Activated T-helper 1 cell treated with anti-CD3 and anti-CD28 coated beads, Interleukin-12 subunit alpha, Interleukin-12 subunit beta, Interleukin-2, Interleukin-4 antibody, amounts not matched to agents 30 ng/mL and 10 ng/mL and 1 ng/mL, durations not matched to agents 14 hours and 24 hours and 36 hours (primary cell): ENCODE results near the gene TAC3. TPM values are rescaled to one million over a fixed set of nuclear protein-coding genes. Genes with fewer than 3 reads are reported as not detected.
"Not testable (repeated sequence)": the region's sequence is repeated elsewhere in the genome, so short reads cannot be mapped to it uniquely, and the experiment has no call there.

Experiments
- DNase-seq: peaks from one replicate; pipeline ENCODE4 v3.0.0; 2021; ENCODE audit warnings: low spot score
- H3K27ac Mint-ChIP-seq: one replicate; pipeline ENCODE4 v1.8.0; 2021; ENCODE audit warnings: mild to moderate bottlenecking, mixed read lengths
- H3K27me3 Mint-ChIP-seq: one replicate; pipeline ENCODE4 v1.8.0; 2022; ENCODE audit warnings: mild to moderate bottlenecking, moderate library complexity, mixed read lengths; ENCODE audit not compliant: insufficient read depth
- H3K36me3 Mint-ChIP-seq: one replicate; pipeline ENCODE4 v1.8.0; 2021; ENCODE audit warnings: low read depth, mixed read lengths
- H3K4me1 Mint-ChIP-seq: one replicate; pipeline ENCODE4 v1.8.0; 2021; ENCODE audit warnings: low read depth, mixed read lengths
- H3K4me3 Mint-ChIP-seq: one replicate; pipeline ENCODE4 v1.8.0; 2021; ENCODE audit warnings: mild to moderate bottlenecking, moderate library complexity, mixed read lengths
- H3K9me3 Mint-ChIP-seq: one replicate; pipeline ENCODE4 v1.8.0; 2021; ENCODE audit warnings: mixed read lengths
- intact Hi-C: fragments of 100-400 bp; cut with micrococcal nuclease; formaldehyde crosslinking; loops from one replicate; pipeline ENCODE4 v1.15.1; 2024
- total RNA-seq: library from RNA; stranded (reverse); gene quantifications from 2 replicates; pipeline ENCODE4 v1.2.3, GENCODE V29; 2022

TAC3 gene
- total RNA-seq, 1 donor from 2014 or later = 0.34 TPM

DNA sequence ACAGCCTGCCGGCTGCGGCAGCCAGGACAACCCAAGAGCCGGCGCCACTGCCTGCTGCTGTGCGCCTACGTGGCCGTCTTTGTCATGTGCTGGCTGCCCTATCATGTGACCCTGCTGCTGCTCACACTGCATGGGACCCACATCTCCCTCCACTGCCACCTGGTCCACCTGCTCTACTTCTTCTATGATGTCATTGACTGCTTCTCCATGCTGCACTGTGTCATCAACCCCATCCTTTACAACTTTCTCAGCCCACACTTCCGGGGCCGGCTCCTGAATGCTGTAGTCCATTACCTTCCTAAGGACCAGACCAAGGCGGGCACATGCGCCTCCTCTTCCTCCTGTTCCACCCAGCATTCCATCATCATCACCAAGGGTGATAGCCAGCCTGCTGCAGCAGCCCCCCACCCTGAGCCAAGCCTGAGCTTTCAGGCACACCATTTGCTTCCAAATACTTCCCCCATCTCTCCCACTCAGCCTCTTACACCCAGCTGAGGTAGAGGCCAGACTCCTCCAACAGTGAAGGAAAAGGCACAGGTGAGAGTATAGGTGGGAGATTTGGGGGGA lies 20.3 kb downstream of the TAC3 start:
- Mint-ChIP-seq H3K4me3 (no peak overlapping the region), H3K27ac (no peak overlapping the region), H3K27me3 (no peaks in the 10 kb centered on the region), H3K36me3 (peaks cover 10% of the 10 kb centered on the region), H3K9me3 (no peaks in the 10 kb centered on the region), H3K4me1 (peaks cover 41% of the 10 kb centered on the region)
- no peak for DNase-seq
- intact Hi-C loops = loop anchor here (5.0 kb wide), 1 partner anchor 1024 kb away; the partner anchor contains the start of gene RAB5B

DNA sequence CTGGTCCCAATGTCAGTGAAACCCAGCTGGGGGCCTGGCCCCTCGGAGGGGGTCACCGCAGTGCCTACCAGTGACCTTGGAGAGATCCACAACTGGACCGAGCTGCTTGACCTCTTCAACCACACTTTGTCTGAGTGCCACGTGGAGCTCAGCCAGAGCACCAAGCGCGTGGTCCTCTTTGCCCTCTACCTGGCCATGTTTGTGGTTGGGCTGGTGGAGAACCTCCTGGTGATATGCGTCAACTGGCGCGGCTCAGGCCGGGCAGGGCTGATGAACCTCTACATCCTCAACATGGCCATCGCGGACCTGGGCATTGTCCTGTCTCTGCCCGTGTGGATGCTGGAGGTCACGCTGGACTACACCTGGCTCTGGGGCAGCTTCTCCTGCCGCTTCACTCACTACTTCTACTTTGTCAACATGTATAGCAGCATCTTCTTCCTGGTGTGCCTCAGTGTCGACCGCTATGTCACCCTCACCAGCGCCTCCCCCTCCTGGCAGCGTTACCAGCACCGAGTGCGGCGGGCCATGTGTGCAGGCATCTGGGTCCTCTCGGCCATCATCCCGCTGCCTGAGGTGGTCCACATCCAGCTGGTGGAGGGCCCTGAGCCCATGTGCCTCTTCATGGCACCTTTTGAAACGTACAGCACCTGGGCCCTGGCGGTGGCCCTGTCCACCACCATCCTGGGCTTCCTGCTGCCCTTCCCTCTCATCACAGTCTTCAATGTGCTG lies 21.0 kb downstream of the TAC3 start:
- H3K36me3 Mint-ChIP-seq = peaks cover 8% of the 10 kb centered on the region
- no peak overlapping the region for H3K27ac Mint-ChIP-seq
- no peaks in the 10 kb centered on the region for H3K27me3 Mint-ChIP-seq
- intact Hi-C loops = loop anchor here (5.0 kb wide), 1 partner anchor 1023 kb away; the partner anchor contains the start of gene RAB5B
- no peak overlapping the region for H3K4me3 Mint-ChIP-seq
- no peaks in the 10 kb centered on the region for H3K9me3 Mint-ChIP-seq
- no peak for DNase-seq
- H3K4me1 Mint-ChIP-seq = peaks cover 35% of the 10 kb centered on the region

DNA sequence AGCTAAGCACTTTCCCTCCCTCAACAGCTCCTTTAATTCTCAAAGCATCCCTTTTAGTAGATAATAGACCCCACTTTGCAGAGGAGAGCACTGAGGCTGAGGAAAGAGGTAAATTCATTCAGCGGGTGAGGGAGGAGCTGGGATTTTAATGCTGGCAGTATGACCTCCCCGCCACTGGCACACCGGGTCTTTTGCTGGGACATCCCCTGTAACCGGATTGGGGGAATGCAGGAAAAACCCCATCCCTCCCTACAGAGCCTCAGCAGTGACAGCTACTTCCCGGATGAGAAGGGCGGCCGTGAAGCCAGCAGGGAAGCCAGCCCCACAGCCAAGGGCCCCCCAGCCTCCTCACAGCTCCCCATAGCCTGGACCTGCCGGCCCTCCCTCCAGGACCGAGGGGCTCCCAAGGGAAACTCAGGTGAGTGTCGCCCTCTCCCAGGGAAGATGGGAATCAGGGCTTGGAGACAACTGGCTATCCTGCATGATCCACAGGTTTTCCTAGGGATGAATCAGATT lies 22.0 kb downstream of the TAC3 start:
- DNase-seq = no peak
- intact Hi-C loops = no loop called here
- Mint-ChIP-seq H3K27me3 (no peaks in the 10 kb centered on the region), H3K4me1 (peaks cover 24% of the 10 kb centered on the region), H3K4me3 (no peak overlapping the region), H3K9me3 (no peaks in the 10 kb centered on the region), H3K36me3 (peaks cover 6% of the 10 kb centered on the region), H3K27ac (no peak overlapping the region)

DNA sequence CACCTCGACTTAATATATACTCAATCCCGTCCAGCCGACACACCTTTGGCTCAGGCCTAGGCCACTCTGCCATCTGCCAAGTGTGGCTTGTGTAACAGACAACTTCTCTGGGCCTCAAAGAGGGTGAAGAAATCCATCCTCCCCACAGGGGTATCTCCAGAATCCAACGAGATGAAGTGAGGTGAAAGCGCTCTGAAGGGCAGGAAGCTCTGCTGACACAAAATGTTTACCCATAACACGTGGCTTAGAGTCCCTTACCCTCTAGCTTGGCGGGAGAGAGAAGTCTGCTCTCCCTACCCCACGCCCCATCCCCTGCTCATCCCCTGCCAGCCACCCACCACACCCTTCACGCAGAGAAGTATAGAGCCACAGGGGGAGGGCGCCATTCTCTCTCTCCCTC lies 23.0 kb downstream of the TAC3 start:
- Mint-ChIP-seq H3K9me3 (no peaks in the 10 kb centered on the region), H3K4me1 (peaks cover 18% of the 10 kb centered on the region), H3K36me3 (peaks cover 3% of the 10 kb centered on the region), H3K27me3 (no peaks in the 10 kb centered on the region), H3K4me3 (no peak overlapping the region), H3K27ac (no peak overlapping the region)
- DNase-seq = no peak
- intact Hi-C loops = no loop called here

DNA sequence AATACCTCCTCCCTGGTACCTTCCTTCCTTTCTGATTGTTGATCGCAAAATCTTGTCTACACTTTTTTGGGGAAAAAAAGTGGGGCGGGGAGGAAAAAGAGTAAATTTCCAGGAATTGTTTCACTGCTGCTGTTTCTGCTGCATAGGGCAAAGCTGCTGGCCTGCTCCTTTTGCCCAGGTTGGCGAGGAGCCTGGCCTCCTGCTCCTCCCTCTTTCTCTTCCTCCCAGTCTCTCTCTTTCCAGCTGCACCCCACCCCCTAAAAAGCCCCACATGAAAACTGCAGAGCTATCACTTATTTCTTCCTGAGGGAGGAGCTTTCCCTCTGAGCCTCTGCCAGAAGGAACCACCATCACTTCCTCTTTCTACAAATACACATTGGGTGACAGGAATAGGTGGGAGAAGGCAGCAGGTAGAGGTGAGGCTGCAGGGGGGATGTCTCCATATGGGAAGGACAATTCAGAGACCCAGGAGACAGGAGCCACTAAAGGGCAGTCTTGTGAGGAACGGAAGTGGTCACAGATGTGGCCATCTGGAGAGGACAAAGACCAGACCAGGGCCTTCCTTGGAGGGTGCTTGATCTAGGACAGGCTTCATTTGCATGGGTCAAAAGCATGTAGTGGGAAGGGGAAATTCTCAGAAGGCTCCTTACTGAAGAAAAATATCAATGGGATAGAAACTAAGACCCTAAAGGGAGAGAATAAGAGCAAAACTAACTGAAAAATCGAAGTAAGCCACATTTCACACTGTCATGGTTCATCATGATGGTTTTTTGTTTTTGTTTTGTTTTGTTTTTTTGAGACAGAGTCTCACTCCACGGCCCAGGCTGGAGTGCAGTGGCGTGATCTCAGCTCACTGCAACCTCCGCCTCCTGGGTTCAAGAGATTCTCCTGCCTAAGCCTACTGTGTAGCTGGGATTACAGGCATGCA lies 24.7 kb downstream of the TAC3 start:
- no peak overlapping the region for H3K4me3 Mint-ChIP-seq
- H3K27ac Mint-ChIP-seq = peak overlapping the region; percentile 66
- H3K36me3 Mint-ChIP-seq = no peaks in the 10 kb centered on the region
- peaks cover 3% of the 10 kb centered on the region for H3K27me3 Mint-ChIP-seq
- intact Hi-C loops = no loop called here
- DNase-seq = no peak
- peaks cover 23% of the 10 kb centered on the region for H3K4me1 Mint-ChIP-seq
- H3K9me3 Mint-ChIP-seq = no peaks in the 10 kb centered on the region

GRCh38 chr12:56990648-56991318 lies 25.5 kb downstream of the TAC3 start:
- H3K36me3 Mint-ChIP-seq = no peaks in the 10 kb centered on the region
- peaks cover 23% of the 10 kb centered on the region for H3K4me1 Mint-ChIP-seq
- no peak overlapping the region for H3K4me3 Mint-ChIP-seq
- peaks cover 3% of the 10 kb centered on the region for H3K27me3 Mint-ChIP-seq
- no peak overlapping the region for H3K27ac Mint-ChIP-seq
- intact Hi-C loops = no loop called here
- H3K9me3 Mint-ChIP-seq = no peaks in the 10 kb centered on the region
- no peak for DNase-seq

GRCh38 chr12:56989861-56990610 lies 26.3 kb downstream of the TAC3 start:
- Mint-ChIP-seq H3K27me3 (peaks cover 3% of the 10 kb centered on the region), H3K36me3 (no peaks in the 10 kb centered on the region), H3K9me3 (no peaks in the 10 kb centered on the region), H3K27ac (no peak overlapping the region), H3K4me3 (no peak overlapping the region), H3K4me1 (peaks cover 23% of the 10 kb centered on the region)
- DNase-seq = no peak
- intact Hi-C loops = no loop called here

DNA sequence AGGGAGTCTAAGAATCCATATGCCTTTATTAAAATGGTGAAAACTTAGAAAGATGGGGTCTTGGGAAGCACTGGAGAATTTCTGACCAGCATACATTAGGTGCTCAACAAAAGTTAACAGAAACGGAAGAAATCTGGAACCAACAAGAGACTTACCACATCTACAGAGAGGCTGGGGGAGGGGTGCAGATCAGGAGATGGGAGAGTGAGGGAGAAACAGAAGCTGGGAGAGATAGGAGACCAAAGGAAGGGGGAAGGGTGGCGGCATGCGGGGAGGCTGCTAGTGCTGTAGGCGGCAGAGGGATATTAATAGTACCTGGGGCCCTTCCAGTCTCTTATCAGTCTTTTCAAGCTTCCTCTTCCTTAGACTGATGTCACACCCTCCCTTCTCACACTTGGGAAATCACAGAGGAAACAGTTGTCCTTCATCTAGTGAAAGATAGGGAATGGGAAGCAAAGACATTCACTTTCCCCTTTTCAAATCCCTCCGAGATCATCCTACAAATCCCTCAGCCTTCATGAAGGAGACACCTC lies 28.1 kb downstream of the TAC3 start:
- no peaks in the 10 kb centered on the region for H3K36me3 Mint-ChIP-seq
- intact Hi-C loops = no loop called here
- H3K4me3 Mint-ChIP-seq = no peak overlapping the region
- H3K4me1 Mint-ChIP-seq = peaks cover 23% of the 10 kb centered on the region
- peaks cover 3% of the 10 kb centered on the region for H3K27me3 Mint-ChIP-seq
- no peak for DNase-seq
- H3K9me3 Mint-ChIP-seq = no peaks in the 10 kb centered on the region
- no peak overlapping the region for H3K27ac Mint-ChIP-seq

GRCh38 chr12:56987551-56988053 lies 28.7 kb downstream of the TAC3 start:
- H3K9me3 Mint-ChIP-seq = no peaks in the 10 kb centered on the region

DNA sequence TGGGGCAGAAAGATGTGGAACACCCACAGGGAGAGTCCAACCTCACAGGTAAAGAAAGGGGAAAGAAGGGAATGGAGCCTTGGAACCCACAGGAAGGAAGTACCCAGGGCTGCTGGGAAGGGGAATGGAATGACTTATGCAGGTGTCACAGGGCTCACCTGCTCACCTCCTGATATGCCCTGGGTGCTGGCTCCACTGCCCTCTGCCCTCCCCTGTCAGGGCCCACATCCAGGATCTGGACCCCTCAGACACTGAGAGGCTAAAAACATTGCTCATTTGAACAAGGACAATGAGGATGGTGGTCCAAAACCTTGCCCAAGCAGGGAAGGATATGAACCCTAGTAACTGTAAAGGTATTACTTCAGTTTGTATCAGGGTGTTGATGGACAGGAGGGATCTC lies 29.3 kb downstream of the TAC3 start:
- Mint-ChIP-seq H3K4me3 (no peak overlapping the region), H3K27me3 (peaks cover 3% of the 10 kb centered on the region), H3K9me3 (no peaks in the 10 kb centered on the region), H3K27ac (no peak overlapping the region), H3K4me1 (peaks cover 23% of the 10 kb centered on the region), H3K36me3 (no peaks in the 10 kb centered on the region)
- DNase-seq = no peak
- intact Hi-C loops = loop anchor here (1.0 to 2.0 kb wide), 3 partner anchors 14 to 230 kb away; no protein-coding TSS in a partner anchor

More at GRCh38 chr12:56987551-56988053, 28.7 kb downstream of the TAC3 start:
- H3K27ac Mint-ChIP-seq = no peak overlapping the region
- no peaks in the 10 kb centered on the region for H3K36me3 Mint-ChIP-seq
- peak; percentile 54 for DNase-seq
- intact Hi-C loops = loop anchor here (1.0 to 2.0 kb wide), 3 partner anchors 13 to 230 kb away; no protein-coding TSS in a partner anchor
- H3K27me3 Mint-ChIP-seq = peaks cover 3% of the 10 kb centered on the region
- peaks cover 23% of the 10 kb centered on the region for H3K4me1 Mint-ChIP-seq
- H3K4me3 Mint-ChIP-seq = no peak overlapping the region

DNA sequence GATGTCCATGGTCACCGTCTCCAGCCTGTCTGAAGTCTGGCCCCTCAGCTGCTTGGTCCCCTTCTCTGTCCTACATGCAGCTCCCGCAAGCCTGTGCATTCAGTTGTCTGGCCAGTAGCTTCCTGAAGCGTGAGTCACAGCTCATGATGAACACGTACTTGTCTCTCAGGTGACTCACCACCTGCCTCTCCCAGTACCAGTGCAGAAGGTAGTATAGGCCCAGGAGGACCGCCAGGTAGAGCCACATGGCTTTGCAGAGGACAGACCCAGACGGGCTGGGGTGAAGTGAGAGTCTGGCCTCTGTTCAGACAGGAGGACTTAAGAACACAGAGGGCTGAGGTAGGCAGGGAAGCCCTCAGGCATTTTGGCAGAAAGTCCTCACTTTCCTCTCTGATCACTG lies 30.6 kb downstream of the TAC3 start:
- H3K9me3 Mint-ChIP-seq, H3K27me3 Mint-ChIP-seq, H3K27ac Mint-ChIP-seq, DNase-seq, H3K4me3 Mint-ChIP-seq, H3K36me3 Mint-ChIP-seq: not testable (repeated sequence)
- peaks cover 15% of the 10 kb centered on the region for H3K4me1 Mint-ChIP-seq
- intact Hi-C loops = loop anchor here (2.0 kb wide), 2 partner anchors 15 to 145 kb away; no protein-coding TSS in a partner anchor
